ENCODE measurements around the gene CS.

DNA sequence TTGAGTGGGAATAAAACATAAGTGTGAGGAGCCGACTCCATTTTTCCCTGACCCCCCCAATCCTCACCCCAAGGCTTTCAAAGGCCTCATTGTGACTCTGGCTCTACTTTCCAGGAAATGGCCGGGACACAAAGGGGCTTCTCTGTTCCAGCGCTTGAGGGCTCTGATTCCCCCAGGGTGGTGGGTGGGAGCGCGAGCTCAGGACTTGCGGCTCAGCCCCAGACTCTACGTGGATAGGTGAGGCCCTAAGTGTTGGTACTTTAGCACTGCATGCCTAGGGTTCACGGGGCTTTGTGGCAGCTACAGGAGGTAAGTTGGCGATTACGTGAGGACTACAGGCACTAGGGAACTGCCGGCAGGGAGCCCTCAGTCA is 15.1 kb upstream of the CS start:
- TF ChIP-seq, protein P1, sequence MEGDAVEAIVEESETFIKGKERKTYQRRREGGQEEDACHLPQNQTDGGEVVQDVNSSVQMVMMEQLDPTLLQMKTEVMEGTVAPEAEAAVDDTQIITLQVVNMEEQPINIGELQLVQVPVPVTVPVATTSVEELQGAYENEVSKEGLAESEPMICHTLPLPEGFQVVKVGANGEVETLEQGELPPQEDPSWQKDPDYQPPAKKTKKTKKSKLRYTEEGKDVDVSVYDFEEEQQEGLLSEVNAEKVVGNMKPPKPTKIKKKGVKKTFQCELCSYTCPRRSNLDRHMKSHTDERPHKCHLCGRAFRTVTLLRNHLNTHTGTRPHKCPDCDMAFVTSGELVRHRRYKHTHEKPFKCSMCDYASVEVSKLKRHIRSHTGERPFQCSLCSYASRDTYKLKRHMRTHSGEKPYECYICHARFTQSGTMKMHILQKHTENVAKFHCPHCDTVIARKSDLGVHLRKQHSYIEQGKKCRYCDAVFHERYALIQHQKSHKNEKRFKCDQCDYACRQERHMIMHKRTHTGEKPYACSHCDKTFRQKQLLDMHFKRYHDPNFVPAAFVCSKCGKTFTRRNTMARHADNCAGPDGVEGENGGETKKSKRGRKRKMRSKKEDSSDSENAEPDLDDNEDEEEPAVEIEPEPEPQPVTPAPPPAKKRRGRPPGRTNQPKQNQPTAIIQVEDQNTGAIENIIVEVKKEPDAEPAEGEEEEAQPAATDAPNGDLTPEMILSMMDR (IDR thresholded peaks at IDR 0.05; ENCODE audit: poor library complexity, severe bottlenecking), result no peak
- TF ChIP-seq TAF1 (IDR thresholded peaks at IDR 0.05; ENCODE audit: low read depth), result no peak
- no peak for TF ChIP-seq MXI1 (conservative IDR thresholded peaks at IDR 0.05; ENCODE audit: poor library complexity, severe bottlenecking)
- TF ChIP-seq EZH2 (IDR thresholded peaks at IDR 0.05; ENCODE audit: borderline replicate concordance, insufficient read depth, low read length, poor library complexity, severe bottlenecking), result no peak
- TF ChIP-seq POLR2AphosphoS5 (IDR thresholded peaks at IDR 0.05), result no peak
- TF ChIP-seq REST (IDR thresholded peaks at IDR 0.05; ENCODE audit: borderline replicate concordance), result no peak
- no peak for TF ChIP-seq RAD21 (conservative IDR thresholded peaks at IDR 0.05)
- no peak for TF ChIP-seq EP300 (conservative IDR thresholded peaks at IDR 0.05; ENCODE audit: poor library complexity, severe bottlenecking)
- TF ChIP-seq SMC3 (conservative IDR thresholded peaks at IDR 0.05; ENCODE audit: poor library complexity), result no peak
